Fibroblast of skin of right biceps (primary cell): ENCODE results near the gene JMY.
"Not testable (repeated sequence)": the region's sequence is repeated elsewhere in the genome, so short reads cannot be mapped to it uniquely, and the experiment has no call there.

ENCODE experiments used
- DNase-seq: peaks from one replicate; pipeline ENCODE4 v3.0.0-alpha.2; 2013

Gene JMY

GRCh38 chr5:79237740-79238560, 2.0 kb downstream of the JMY start:
- no peak for DNase-seq

GRCh38 chr5:79240561-79240960, 4.6 kb downstream of the JMY start:
- DNase-seq, result no peak

GRCh38 chr5:79241535-79241979, 5.6 kb downstream of the JMY start:
- peak; percentile 4 for DNase-seq

GRCh38 chr5:79242242-79243039, 6.5 kb downstream of the JMY start:
- DNase-seq, result no peak

GRCh38 chr5:79243224-79243623, 7.3 kb downstream of the JMY start:
- no peak for DNase-seq

- not testable (repeated sequence) for DNase-seq
These were observed 18.1 kb downstream of the JMY start for GRCh38 chr5:79254067-79254466.

GRCh38 chr5:79255786-79256557, 20.0 kb downstream of the JMY start:
- DNase-seq, result peak; percentile 54

GRCh38 chr5:79256563-79256962, 20.6 kb downstream of the JMY start:
- DNase-seq, result no peak

GRCh38 chr5:79257314-79257713, 21.4 kb downstream of the JMY start:
- no peak for DNase-seq

- no peak for DNase-seq
These were observed 22.9 kb downstream of the JMY start for GRCh38 chr5:79258801-79259200.

GRCh38 chr5:79259383-79259782, 23.5 kb downstream of the JMY start:
- DNase-seq, result no peak

- DNase-seq, result no peak
These were observed 23.9 kb downstream of the JMY start for GRCh38 chr5:79259810-79260209.

- DNase-seq, result no peak
These were observed 26.0 kb downstream of the JMY start for GRCh38 chr5:79261897-79262296.

GRCh38 chr5:79263290-79263689, 27.4 kb downstream of the JMY start:
- no peak for DNase-seq

GRCh38 chr5:79267180-79267579, 31.2 kb downstream of the JMY start:
- DNase-seq, result no peak

GRCh38 chr5:79269733-79270166, 33.8 kb downstream of the JMY start:
- no peak for DNase-seq

GRCh38 chr5:79273341-79273740, 37.4 kb downstream of the JMY start:
- no peak for DNase-seq

GRCh38 chr5:79284846-79285245, 48.9 kb downstream of the JMY start:
- DNase-seq, result no peak

- no peak for DNase-seq
These were observed 49.4 kb downstream of the JMY start for GRCh38 chr5:79285285-79285684.

- DNase-seq, result no peak
These were observed 49.9 kb downstream of the JMY start for GRCh38 chr5:79285833-79286232.

GRCh38 chr5:79287380-79287779, 51.4 kb downstream of the JMY start:
- DNase-seq, result no peak

GRCh38 chr5:79287907-79288306, 52.0 kb downstream of the JMY start:
- no peak for DNase-seq

- DNase-seq, result no peak
These were observed 59.1 kb downstream of the JMY start for GRCh38 chr5:79295029-79295428.
